Omental fat pad (tissue), 4 donors: ENCODE measurements around the gene NUP54. TPM values are rescaled to one million over a fixed set of nuclear protein-coding genes. Genes with fewer than 3 reads are reported as not detected.
A peak's percentile ranks its signal among the peaks of the same experiment; 100 is the strongest.

ENCODE experiments used
- ATAC-seq: fragments of 150-250 bp; one replicate; pipeline ENCODE4 v1.9.1; 2016; ENCODE audit warnings: mild to moderate bottlenecking, moderate library complexity; ENCODE audit not compliant: low FRiP score
- DNase-seq: peaks from one replicate; pipeline ENCODE4 v3.0.0-alpha.2; 2019; ENCODE audit warnings: low spot score
- CTCF ChIP-seq, 3 donors: fragments of 450-650 bp; IDR thresholded peaks; one replicate each; pipeline ENCODE4 v1.5.1; 2016 to 2017; ENCODE audit warnings: antibody characterized with exemption in 3 of 3, mild to moderate bottlenecking in 3 of 3, moderate library complexity in 2 of 3
- total RNA-seq, 4 donors: library from RNA; depleted of rRNA; stranded (reverse); fragments of >200 nt; gene quantifications; one replicate each; pipeline ENCODE4 v1.1.0, GENCODE V29; 2016

NUP54 gene
- total RNA-seq, 4 donors from 2014 or later: 36.0 to 50.1 (median 39.3) TPM

- DNase-seq (no peak), ATAC-seq (no peak)
- TF ChIP-seq CTCF (IDR thresholded peaks at IDR 0.05): no peak
Measured at GRCh38 chr4:76188149-76188548, 40.0 kb upstream of the NUP54 start.

- DNase-seq (no peak), ATAC-seq (no peak)
- TF ChIP-seq CTCF (IDR thresholded peaks at IDR 0.05): no peak
Measured at GRCh38 chr4:76187152-76187551, 39.0 kb upstream of the NUP54 start.

- no peak for DNase-seq
- no peak for TF ChIP-seq CTCF (IDR thresholded peaks at IDR 0.05)
- ATAC-seq: no peak
Measured at GRCh38 chr4:76182463-76182862, 34.3 kb upstream of the NUP54 start.

- TF ChIP-seq CTCF (IDR thresholded peaks at IDR 0.05): peak in 2 of 3 donors; percentile 12 to 74
- ATAC-seq (peak; percentile 62), DNase-seq (peak; percentile 94)
Measured at GRCh38 chr4:76179398-76180318, 31.5 kb upstream of the NUP54 start.

GRCh38 chr4:76178296-76178695 is 30.1 kb upstream of the NUP54 start:
- TF ChIP-seq CTCF (IDR thresholded peaks at IDR 0.05): no peak
- DNase-seq (no peak), ATAC-seq (no peak)

- no peak for DNase-seq
- ATAC-seq: no peak
- no peak for TF ChIP-seq CTCF (IDR thresholded peaks at IDR 0.05)
Measured at GRCh38 chr4:76177709-76178108, 29.5 kb upstream of the NUP54 start.

GRCh38 chr4:76175336-76175735 is 27.1 kb upstream of the NUP54 start:
- TF ChIP-seq CTCF (IDR thresholded peaks at IDR 0.05): no peak
- DNase-seq (no peak), ATAC-seq (no peak)
